Posterior cingulate gyrus (tissue), 11 donors: Measurements from ENCODE around the gene TMEM225.
"Not testable (repeated sequence)": the region's sequence is repeated elsewhere in the genome, so short reads cannot be mapped to it uniquely, and the experiment has no call there.

Experiments used
- DNase-seq, 10 donors: peaks; one replicate each; pipeline versions ENCODE4 v3.0.0 to v3.0.0-alpha.2; 2020 to 2021; ENCODE audit warnings: mixed read lengths in 3 of 10
- intact Hi-C: fragments of 100-400 bp; cut with DNase I; formaldehyde crosslinking; loops from one replicate; pipeline ENCODE4 v1.15.1; 2023

TMEM225 gene

GRCh38 chr11:123885570-123885969 lies at the start of gene TMEM225:
TSS of gene TMEM225 (minus strand) at chr11:123885670. CDS start at chr11:123885425, 245 bp downstream.
- no peak for DNase-seq
- intact Hi-C loops = no loop called here

GRCh38 chr11:123924027-123924426 lies 38.6 kb upstream of the TMEM225 start:
- intact Hi-C loops = no loop called here
- DNase-seq = no peak

DNA sequence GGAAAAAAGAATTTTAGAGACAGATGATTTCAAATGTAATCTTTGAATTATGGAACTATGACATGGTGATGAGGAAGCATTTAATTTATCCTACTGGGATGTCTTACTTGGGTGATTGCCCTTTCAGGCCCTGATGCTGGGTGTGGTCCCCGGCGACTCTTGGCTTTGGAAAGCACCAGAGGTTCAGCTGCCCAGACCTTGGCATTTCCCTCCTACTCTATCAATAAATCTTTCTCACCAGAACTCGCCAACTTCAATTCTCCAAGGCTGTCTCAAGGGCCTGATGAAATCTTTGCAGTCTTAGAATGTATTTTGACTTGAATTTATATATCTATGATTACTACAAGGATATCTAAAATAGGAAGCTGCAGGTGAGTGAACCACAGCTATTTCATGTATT lies 35.5 kb upstream of the TMEM225 start:
- intact Hi-C loops = no loop called here
- no peak for DNase-seq

DNA sequence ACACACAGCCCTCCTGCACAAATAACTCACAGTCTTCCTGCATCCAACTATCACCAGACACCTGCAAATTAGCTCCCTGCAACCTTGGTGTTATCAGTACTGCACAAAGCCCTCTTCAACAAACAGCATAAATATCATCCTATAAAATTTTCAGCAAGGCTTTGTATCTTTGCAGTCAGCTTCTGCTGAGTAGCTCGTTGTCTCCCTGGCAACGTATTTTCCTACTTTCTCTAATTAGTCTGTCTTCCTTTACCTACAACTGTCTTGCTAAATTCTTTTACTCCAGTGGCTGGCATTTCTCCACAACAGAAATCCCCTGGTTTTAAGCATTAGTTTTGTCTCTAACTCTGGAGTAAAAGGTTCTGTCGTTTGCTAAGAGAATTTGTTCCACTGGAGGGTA lies 20.4 kb upstream of the TMEM225 start:
- intact Hi-C loops = no loop called here
- no peak for DNase-seq

GRCh38 chr11:123904932-123905331 lies 19.5 kb upstream of the TMEM225 start:
- intact Hi-C loops = no loop called here
- DNase-seq = no peak

- intact Hi-C loops = no loop called here
- DNase-seq = no peak
Measured at GRCh38 chr11:123903932-123904331, 18.5 kb upstream of the TMEM225 start.

DNA sequence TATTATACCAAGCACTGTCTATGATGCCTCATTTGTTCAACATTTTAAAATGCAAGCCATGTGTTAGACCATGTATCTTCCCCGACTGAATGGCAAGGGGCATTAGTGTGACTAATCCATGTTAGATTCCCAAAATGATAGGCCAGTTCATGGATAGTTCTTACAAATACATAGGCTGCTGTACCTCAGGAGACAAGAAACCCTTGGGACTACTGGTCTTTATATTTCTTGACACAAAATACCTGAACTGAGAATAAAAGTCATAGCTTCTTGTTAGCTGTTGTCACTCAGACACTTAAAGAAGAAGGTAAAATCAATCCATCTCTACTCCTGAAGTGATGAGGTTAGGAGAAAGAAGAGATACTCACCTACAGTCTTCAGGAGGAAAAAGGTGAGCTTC lies 16.4 kb upstream of the TMEM225 start, which contains the start of gene OR8D4:
Gene OR8D4, plus strand, starts transcription at position 301 of the 400 bp plus-strand sequence. CDS start 4,265 bp downstream, outside the sequence.
- no peak for DNase-seq
- intact Hi-C loops = no loop called here

DNA sequence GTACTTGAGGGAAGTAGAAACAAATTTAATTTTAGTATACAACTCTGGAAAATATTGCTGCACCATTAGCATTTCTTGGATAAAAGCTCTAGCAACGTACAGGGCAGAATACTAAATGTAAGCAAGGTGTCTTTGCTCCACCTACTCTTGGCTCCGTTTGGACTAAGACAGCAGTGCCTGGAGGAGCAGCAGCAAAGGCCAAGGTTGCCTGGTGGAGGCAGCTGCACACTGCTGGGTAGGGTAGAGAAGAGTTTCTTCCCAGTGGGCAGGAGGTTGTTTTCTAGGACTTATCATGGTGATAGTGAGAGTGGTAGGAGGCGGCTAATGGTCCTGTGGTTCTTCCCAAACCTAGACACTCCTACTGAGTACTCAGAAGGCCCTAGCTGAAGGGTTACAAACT lies 14.3 kb upstream of the TMEM225 start:
- intact Hi-C loops = no loop called here

DNA sequence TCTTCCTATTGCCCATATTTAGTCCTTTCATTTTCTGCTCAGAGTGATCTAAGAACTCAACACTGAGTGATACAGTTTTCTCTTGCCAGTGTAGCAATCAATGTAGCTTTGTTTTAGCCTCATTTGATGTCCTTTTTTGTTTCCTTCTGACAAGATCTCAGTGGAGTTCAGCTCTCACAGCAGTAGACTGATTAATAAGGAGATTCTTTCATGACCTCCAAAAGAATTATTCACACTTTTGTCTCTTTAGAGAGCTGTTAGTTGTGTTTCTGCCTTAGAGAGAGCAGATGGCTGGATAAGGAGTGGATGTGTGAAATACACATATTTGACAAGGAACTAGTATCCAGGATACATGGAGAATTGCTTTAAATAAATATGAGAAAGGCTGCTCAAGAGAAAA lies 6.6 kb upstream of the TMEM225 start:
- no peak for DNase-seq
- intact Hi-C loops = no loop called here

More for the DNA sequence above, 14.3 kb upstream of the TMEM225 start:
- peak in 1 of 10 donors; percentile 65 for DNase-seq

- DNase-seq = no peak
- intact Hi-C loops = no loop called here
Measured at GRCh38 chr11:123880912-123881311, 4.6 kb downstream of the TMEM225 start.

DNA sequence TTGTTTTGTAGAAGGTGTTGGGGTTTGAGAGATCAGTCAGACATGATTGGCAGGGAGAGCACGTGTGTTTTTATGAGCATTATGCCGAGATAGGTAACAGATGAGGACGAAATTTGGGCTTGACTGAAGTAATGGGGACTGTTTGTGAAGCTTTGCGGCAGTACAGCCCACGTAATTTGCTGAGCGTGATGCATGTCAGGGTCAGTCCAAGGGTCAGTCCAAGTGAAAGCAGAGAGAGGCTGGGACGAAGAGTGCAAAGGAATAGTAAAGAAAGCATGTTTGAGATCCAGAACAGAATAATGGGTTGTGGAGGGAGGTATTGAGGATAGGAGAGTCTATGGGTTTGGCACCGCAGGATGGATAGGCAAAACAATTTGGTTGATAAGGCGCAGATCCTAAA lies 17.7 kb downstream of the TMEM225 start:
- intact Hi-C loops, DNase-seq: not testable (repeated sequence)

DNA sequence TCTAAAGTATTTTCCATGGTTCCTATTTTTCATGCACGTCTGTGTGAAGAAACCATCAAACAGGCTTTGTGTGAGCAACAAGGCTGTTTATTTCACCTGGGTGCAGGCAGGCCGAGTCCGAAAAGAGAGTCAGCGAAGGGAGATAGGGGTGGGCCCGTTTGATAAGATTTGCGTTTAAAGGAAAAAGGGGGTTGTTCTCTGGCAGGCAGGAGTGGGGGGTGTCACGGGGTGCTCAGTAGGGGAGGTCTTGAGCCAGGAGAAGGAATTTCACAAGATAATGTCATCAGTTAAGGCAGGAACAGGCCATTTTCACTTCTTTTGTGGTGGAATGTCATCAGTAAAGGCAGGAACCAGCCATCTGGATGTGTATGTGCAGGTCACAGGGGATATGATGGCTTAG lies 20.2 kb downstream of the TMEM225 start:
- intact Hi-C loops, DNase-seq: not testable (repeated sequence)

GRCh38 chr11:123859731-123860130 lies 25.7 kb downstream of the TMEM225 start:
- DNase-seq = no peak
- intact Hi-C loops = no loop called here

GRCh38 chr11:123856444-123856843 lies 29.0 kb downstream of the TMEM225 start:
- no peak for DNase-seq
- intact Hi-C loops = no loop called here

DNA sequence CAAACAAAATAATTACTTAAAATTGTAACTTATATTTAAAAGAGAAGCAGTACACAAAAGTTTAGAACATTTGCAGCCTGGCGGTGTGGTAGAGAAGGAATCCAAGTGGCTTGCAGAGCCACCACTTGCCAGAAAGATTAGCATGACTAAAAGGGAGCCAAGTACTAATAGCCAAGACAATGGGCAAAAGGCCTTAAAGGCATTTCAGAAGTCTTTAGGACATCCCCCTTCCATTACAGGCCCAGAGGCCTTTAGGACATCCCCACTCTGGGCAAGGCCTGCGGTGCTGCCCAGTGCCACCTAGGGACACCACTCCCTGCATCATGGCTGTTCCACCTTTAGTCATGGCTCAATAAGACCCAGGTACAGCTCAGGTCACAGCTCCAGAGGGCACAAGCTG lies 32.4 kb downstream of the TMEM225 start:
- intact Hi-C loops = no loop called here
- DNase-seq = no peak

DNA sequence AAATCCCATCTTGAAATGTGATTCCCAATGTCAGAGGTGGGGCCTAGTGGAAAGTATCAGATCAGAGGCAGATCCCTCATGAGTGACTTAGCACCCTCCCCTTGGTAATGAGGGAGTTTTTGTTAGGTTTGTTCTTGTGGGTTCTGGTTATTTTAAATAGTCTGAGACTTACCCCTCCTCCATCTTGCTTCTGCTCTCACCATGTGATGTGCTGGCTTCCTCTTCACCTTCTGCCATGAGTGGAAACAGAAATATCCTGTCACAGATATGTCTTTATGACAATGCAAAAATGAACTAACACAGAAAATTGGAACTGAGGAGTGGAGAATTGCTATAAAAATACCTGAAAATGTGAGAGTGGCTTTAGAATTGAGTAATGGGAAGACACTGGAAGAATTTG lies 33.1 kb downstream of the TMEM225 start:
- DNase-seq = no peak
- intact Hi-C loops = no loop called here

- peak in 2 of 10 donors; percentile 60 to 67 for DNase-seq
- intact Hi-C loops = no loop called here
Measured at GRCh38 chr11:123851110-123851509, 34.4 kb downstream of the TMEM225 start.

GRCh38 chr11:123841174-123841573 lies 44.3 kb downstream of the TMEM225 start:
- no peak for DNase-seq
- intact Hi-C loops = no loop called here

- DNase-seq = no peak
- intact Hi-C loops = no loop called here
Measured at GRCh38 chr11:123839131-123839530, 46.3 kb downstream of the TMEM225 start.

DNA sequence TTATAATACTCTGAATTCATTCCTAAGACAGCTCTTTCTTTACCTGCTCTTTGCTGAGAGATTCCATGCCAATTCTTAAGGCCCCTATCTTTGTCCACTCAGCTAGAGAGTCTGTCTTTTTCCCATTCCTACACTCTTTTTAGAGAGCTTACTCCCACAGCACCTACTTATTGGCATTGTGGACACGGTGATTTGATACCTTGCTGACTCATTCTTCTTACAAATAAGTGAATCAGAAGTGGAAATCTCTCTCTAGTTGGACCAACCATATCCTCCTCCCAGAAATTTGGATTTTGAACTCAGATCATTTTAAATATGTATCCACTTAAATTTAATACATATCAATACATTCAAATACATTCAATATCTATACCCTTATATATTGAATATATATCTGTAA lies 46.8 kb downstream of the TMEM225 start:
- intact Hi-C loops = no loop called here
- DNase-seq = no peak

DNA sequence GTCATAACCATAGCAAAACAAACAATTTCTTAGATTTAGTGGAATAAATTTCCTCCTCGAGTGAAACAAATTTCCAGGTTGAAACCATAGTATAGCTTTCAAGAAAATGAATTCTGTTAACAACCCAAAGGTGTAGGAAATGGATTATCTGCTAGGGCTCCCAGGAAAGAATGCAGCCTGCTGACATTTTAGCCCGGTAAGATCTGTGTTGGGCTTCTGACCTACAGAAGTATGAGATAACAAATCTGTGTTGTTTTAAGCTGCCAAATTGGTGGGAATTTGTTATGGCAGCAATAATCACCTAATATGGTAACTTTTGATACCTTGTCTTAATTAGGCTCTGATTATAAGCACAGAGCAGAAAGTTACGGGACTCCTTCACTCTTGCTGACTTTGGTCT lies 47.3 kb downstream of the TMEM225 start:
- no peak for DNase-seq
- intact Hi-C loops = no loop called here

- DNase-seq = no peak
- intact Hi-C loops = no loop called here
Measured at GRCh38 chr11:123833095-123833494, 52.4 kb downstream of the TMEM225 start.
